Astrocyte of the spinal cord (primary cell): ENCODE results near the gene HPX.

Experiments
- DNase-seq: peaks from one replicate; pipeline ENCODE4 v3.0.0; 2011; ENCODE audit warnings: low read depth, low spot score
- H3K4me3 ChIP-seq: 2 replicates; pipeline ENCODE4 v1.5.1; 2011; ENCODE audit warnings: low read depth, mild to moderate bottlenecking, low read length, moderate library complexity
- CTCF ChIP-seq: IDR thresholded peaks from 2 replicates; pipeline ENCODE4 v1.5.1; 2012; ENCODE audit warnings: low read depth, mild to moderate bottlenecking, low read length, inconsistent platforms
- in situ Hi-C: cut with HindIII; loops from 2 replicates; pipeline ENCODE4 v1.10.0; 2017; ENCODE audit warnings: low sequenced_read_pairs

The HPX gene

GRCh38 chr11:6419009-6419631 is 21.7 kb downstream of the HPX start, which contains the start of gene APBB1:
TSS of gene APBB1 (minus strand) at chr11:6419094. CDS start at chr11:6411347, 7,747 bp downstream.
- no peak for TF ChIP-seq CTCF
- in situ Hi-C loops = no loop called here
- peak; percentile 38 for DNase-seq
- peak within 1 kb of the TSS; percentile 68 for H3K4me3 ChIP-seq

GRCh38 chr11:6418557-6419008 is 22.2 kb downstream of the HPX start:
- peak overlapping the region; percentile 68 for H3K4me3 ChIP-seq
- TF ChIP-seq CTCF = no peak
- no peak for DNase-seq
- in situ Hi-C loops = no loop called here

GRCh38 chr11:6417907-6418556 is 22.8 kb downstream of the HPX start:
- in situ Hi-C loops = no loop called here
- peak overlapping the region; percentile 68 for H3K4me3 ChIP-seq
- DNase-seq = no peak
- no peak for TF ChIP-seq CTCF

- no peak for DNase-seq
- in situ Hi-C loops = no loop called here
- H3K4me3 ChIP-seq = no peak overlapping the region
- no peak for TF ChIP-seq CTCF
Measured at GRCh38 chr11:6415797-6416196, 25.0 kb downstream of the HPX start.

GRCh38 chr11:6414874-6415328 is 25.9 kb downstream of the HPX start:
- DNase-seq = no peak
- no peak for TF ChIP-seq CTCF
- in situ Hi-C loops = no loop called here
- no peak overlapping the region for H3K4me3 ChIP-seq

- in situ Hi-C loops = no loop called here
- no peak overlapping the region for H3K4me3 ChIP-seq
- TF ChIP-seq CTCF = no peak
- no peak for DNase-seq
Measured at GRCh38 chr11:6413791-6414201, 27.0 kb downstream of the HPX start.
